Transverse colon (tissue), 4 donors: ENCODE results near the gene GSG1L.
"Not testable (repeated sequence)": the region's sequence is repeated elsewhere in the genome, so short reads cannot be mapped to it uniquely, and the experiment has no call there.

Source experiments
- CTCF ChIP-seq, 5 experiments: fragments of 200-600 bp in 3 of 5; fragments of 450-650 bp in 2 of 5; sonication (generic) in 3 of 5; IDR thresholded peaks; 1 replicate in 2 of 5; 2 replicates in 3 of 5; pipeline ENCODE4 v1.5.1; 2016 to 2017; ENCODE audit warnings: antibody characterized with exemption in 5 of 5, inconsistent platforms in 3 of 5, mild to moderate bottlenecking in 2 of 5, moderate library complexity in 1 of 5
- EP300 ChIP-seq: sonication (generic); formaldehyde crosslinking; IDR thresholded peaks from one replicate; pipeline ENCODE4 v1.6.1; 2017; ENCODE audit warnings: antibody characterized with exemption, low read depth
- POLR2AphosphoS5 ChIP-seq, 3 donors: sonication (generic); formaldehyde crosslinking; IDR thresholded peaks; one replicate each; pipeline ENCODE4 v1.6.1; 2016; ENCODE audit warnings: antibody characterized with exemption in 3 of 3

GRCh38 chr16:27979668-27980067, 83.8 kb downstream of the GSG1L start:
- TF ChIP-seq CTCF (IDR thresholded peaks at IDR 0.05); POLR2AphosphoS5 (IDR thresholded peaks at IDR 0.05); EP300: not testable (repeated sequence)
